HCT116 (cell line): ENCODE measurements around the gene USP48. TPM values are rescaled to one million over a fixed set of nuclear protein-coding genes. Genes with fewer than 3 reads are reported as not detected.

Source experiments
- ATAC-seq: fragments of 200-7000 bp; cut with Tn5 transposase; 2 replicates; pipeline ENCODE4 v1.9.1; 2020; ENCODE audit warnings: mild to moderate bottlenecking, moderate library complexity
- BruUV-seq: library from RNA; stranded (reverse); fragments of 400-500 nt; replicated peaks from 2 replicates; lab custom pipeline; 2021; lab: Mats Ljungman, UMichigan
- CTCF ChIA-PET: fragments of 300-600 bp; sonication (Branson Sonifier 250); formaldehyde crosslinking; loops from one replicate; lab custom pipeline; 2021; ENCODE audit warnings: antibody characterized with exemption; lab: Charles Lee
- POLR2A ChIA-PET: fragments of 300-600, 350-600 bp; sonication (Branson Sonifier 250); formaldehyde crosslinking; loops from one replicate; lab custom pipeline; 2021; ENCODE audit warnings: antibody characterized with exemption; lab: Charles Lee
- RAD21 ChIA-PET, 2 experiments: fragments of 300-600 bp; sonication (Branson Sonifier 250); formaldehyde crosslinking; loops; one replicate each; lab custom pipeline; 2023; ENCODE audit warnings: low total read pairs in 2 of 2; ENCODE audit not compliant: uncharacterized antibody in 2 of 2, unreplicated experiment in 2 of 2, low non-redundant PET in 1 of 2; lab: Charles Lee
- DNase-seq: peaks from one replicate; pipeline ENCODE4 v3.0.0-alpha.2; 2010; ENCODE audit warnings: low read depth, low spot score
- H2AFZ ChIP-seq: fragments of 200-600 bp; shearing (Covaris generic), sonication (generic); 2 replicates; pipeline ENCODE4 v1.6.1; 2017; ENCODE audit warnings: low read depth, mixed run types, mixed read lengths, antibody characterized with exemption, low read length; ENCODE audit not compliant: poor library complexity, severe bottlenecking
- H3K27ac ChIP-seq: 2 replicates; pipeline ENCODE4 v1.5.1; 2012; ENCODE audit warnings: low read depth, low read length
- H3K27me3 ChIP-seq: fragments of 200-600 bp; sonication (generic); 2 replicates; pipeline ENCODE4 v1.6.1; 2016; ENCODE audit warnings: mixed run types, low read length, mixed read lengths; ENCODE audit not compliant: insufficient read depth
- H3K36me3 ChIP-seq, 2 experiments: fragments of 200-500 bp in 1 of 2; fragments of 200-600 bp in 1 of 2; sonication (Bioruptor generic) in 1 of 2; sonication (generic) in 1 of 2; 2 replicates each; pipeline versions ENCODE4 v1.5.1 to v1.6.1; 2014 to 2016; ENCODE audit warnings: low read length in 2 of 2, inconsistent platforms in 1 of 2, mixed read lengths in 1 of 2, mixed run types in 1 of 2; ENCODE audit not compliant: insufficient read depth in 2 of 2, control insufficient read depth in 1 of 2
- H3K4me1 ChIP-seq, 2 experiments: fragments of 200-600 bp in 1 of 2; sonication (generic) in 1 of 2; 2 replicates each; pipeline versions ENCODE4 v1.5.1 to v1.6.1; 2012 to 2017; ENCODE audit warnings: low read length in 2 of 2, inconsistent platforms in 1 of 2, mild to moderate bottlenecking in 1 of 2, mixed read lengths in 1 of 2, mixed run types in 1 of 2, moderate library complexity in 1 of 2; ENCODE audit not compliant: insufficient read depth in 2 of 2, control insufficient read depth in 1 of 2
- H3K4me2 ChIP-seq: fragments of 200-600 bp; sonication (generic); 2 replicates; pipeline ENCODE4 v1.6.1; 2017; ENCODE audit warnings: mixed run types, low read length, mixed read lengths
- H3K4me3 ChIP-seq, 2 experiments: fragments of 200-600 bp in 1 of 2; sonication (generic) in 1 of 2; replicated peaks in 1 of 2; 2 replicates each; pipeline ENCODE4 v1.5.1; 2011 to 2016; ENCODE audit warnings: low read length in 2 of 2, control low read depth in 1 of 2, low read depth in 1 of 2, mild to moderate bottlenecking in 1 of 2, mixed read lengths in 1 of 2, mixed run types in 1 of 2
- H3K79me2 ChIP-seq: fragments of 200-600 bp; sonication (generic); 2 replicates; pipeline ENCODE4 v1.6.1; 2017; ENCODE audit warnings: mild to moderate bottlenecking, mixed run types, low read length, moderate library complexity, mixed read lengths; ENCODE audit not compliant: insufficient read depth
- H3K9ac ChIP-seq: fragments of 200-600 bp; sonication (generic); 2 replicates; pipeline ENCODE4 v1.6.1; 2016; ENCODE audit warnings: low read length, mixed read lengths
- H3K9me2 ChIP-seq: fragments of 200-600 bp; sonication (generic), shearing (Covaris generic); 2 replicates; pipeline ENCODE4 v1.6.1; 2017; ENCODE audit warnings: mixed run types, mild to moderate bottlenecking, moderate library complexity; ENCODE audit not compliant: insufficient read depth
- H3K9me3 ChIP-seq, 2 experiments: fragments of 200-500 bp in 1 of 2; fragments of 200-600 bp in 1 of 2; sonication (Bioruptor generic) in 1 of 2; sonication (generic) in 1 of 2; 2 replicates each; pipeline ENCODE4 v1.6.1; 2014 to 2017; ENCODE audit warnings: low read length in 2 of 2, mixed read lengths in 2 of 2, inconsistent platforms in 1 of 2, low read depth in 1 of 2, mild to moderate bottlenecking in 1 of 2, mixed run types in 1 of 2, moderate library complexity in 1 of 2; ENCODE audit not compliant: control insufficient read depth in 1 of 2, insufficient read depth in 1 of 2
- H4K20me1 ChIP-seq: fragments of 200-600 bp; sonication (generic), shearing (Covaris generic); 2 replicates; pipeline ENCODE4 v1.6.1; 2017; ENCODE audit warnings: mixed run types, mild to moderate bottlenecking, moderate library complexity; ENCODE audit not compliant: insufficient read depth
- CBX3 ChIP-seq: IDR thresholded peaks from 2 replicates; pipeline ENCODE4 v1.6.1; 2012; ENCODE audit warnings: low read depth
- CEBPB ChIP-seq: IDR thresholded peaks from 2 replicates; pipeline ENCODE4 v1.6.1; 2012; ENCODE audit warnings: low read depth
- ELF1 ChIP-seq: IDR thresholded peaks from 2 replicates; pipeline ENCODE4 v1.6.1; 2012; ENCODE audit warnings: low read depth, borderline replicate concordance
- EZH2 ChIP-seq: fragments of 200-600 bp; sonication (generic); IDR thresholded peaks from 2 replicates; pipeline ENCODE4 v1.6.1; 2017; ENCODE audit warnings: antibody characterized with exemption, mixed run types
- FOSL1 ChIP-seq: IDR thresholded peaks from 2 replicates; pipeline ENCODE4 v1.6.1; 2012; ENCODE audit warnings: low read depth
- JUND ChIP-seq: IDR thresholded peaks from 2 replicates; pipeline ENCODE4 v1.6.1; 2012
- POLR2A ChIP-seq: IDR thresholded peaks from 2 replicates; pipeline ENCODE4 v1.7.0; 2011; ENCODE audit warnings: borderline replicate concordance; ENCODE audit not compliant: insufficient read depth, insufficient read length; ENCODE audit errors: extremely low read depth
- POLR2AphosphoS5 ChIP-seq: IDR thresholded peaks from 2 replicates; pipeline ENCODE4 v1.6.1; 2011; ENCODE audit warnings: mild to moderate bottlenecking, low read depth, low read length, moderate library complexity
- RAD21 ChIP-seq: IDR thresholded peaks from 2 replicates; pipeline ENCODE4 v1.6.1; 2012; ENCODE audit warnings: low read depth, mild to moderate bottlenecking
- SIN3A ChIP-seq: IDR thresholded peaks from 2 replicates; pipeline ENCODE4 v1.6.1; 2012; ENCODE audit warnings: low read depth
- SP1 ChIP-seq: IDR thresholded peaks from 2 replicates; pipeline ENCODE4 v1.6.1; 2012; ENCODE audit warnings: low read depth
- SRF ChIP-seq: IDR thresholded peaks from 2 replicates; pipeline ENCODE4 v1.6.1; 2012; ENCODE audit warnings: low read depth
- TCF7L2 ChIP-seq: IDR thresholded peaks from 2 replicates; pipeline ENCODE4 v1.7.0; 2011; ENCODE audit warnings: borderline replicate concordance, inconsistent platforms; ENCODE audit not compliant: insufficient read depth, insufficient read length; ENCODE audit errors: extremely low read depth
- ZFX ChIP-seq: fragments of 450-650 bp; IDR thresholded peaks from 2 replicates; pipeline ENCODE4 v1.6.1; 2017
- intact Hi-C: fragments of 100-400 bp; cut with micrococcal nuclease; formaldehyde crosslinking; loops from 2 replicates; pipeline ENCODE4 v1.10.0; 2022
- total RNA-seq: library from RNA; stranded (reverse); gene quantifications from one replicate; pipeline ENCODE4 v1.2.1, GENCODE V29; 2021; ENCODE audit not compliant: unreplicated experiment
- TF ChIP-seq, protein P1 (sequence below): IDR thresholded peaks from 2 replicates; pipeline ENCODE4 v1.6.1; 2012
- TF ChIP-seq, protein P2 (sequence below): IDR thresholded peaks from 2 replicates; pipeline ENCODE4 v1.6.1; 2012

The USP48 gene
- total RNA-seq, 1 experiment from 2014 or later = 54.8 TPM

DNA sequence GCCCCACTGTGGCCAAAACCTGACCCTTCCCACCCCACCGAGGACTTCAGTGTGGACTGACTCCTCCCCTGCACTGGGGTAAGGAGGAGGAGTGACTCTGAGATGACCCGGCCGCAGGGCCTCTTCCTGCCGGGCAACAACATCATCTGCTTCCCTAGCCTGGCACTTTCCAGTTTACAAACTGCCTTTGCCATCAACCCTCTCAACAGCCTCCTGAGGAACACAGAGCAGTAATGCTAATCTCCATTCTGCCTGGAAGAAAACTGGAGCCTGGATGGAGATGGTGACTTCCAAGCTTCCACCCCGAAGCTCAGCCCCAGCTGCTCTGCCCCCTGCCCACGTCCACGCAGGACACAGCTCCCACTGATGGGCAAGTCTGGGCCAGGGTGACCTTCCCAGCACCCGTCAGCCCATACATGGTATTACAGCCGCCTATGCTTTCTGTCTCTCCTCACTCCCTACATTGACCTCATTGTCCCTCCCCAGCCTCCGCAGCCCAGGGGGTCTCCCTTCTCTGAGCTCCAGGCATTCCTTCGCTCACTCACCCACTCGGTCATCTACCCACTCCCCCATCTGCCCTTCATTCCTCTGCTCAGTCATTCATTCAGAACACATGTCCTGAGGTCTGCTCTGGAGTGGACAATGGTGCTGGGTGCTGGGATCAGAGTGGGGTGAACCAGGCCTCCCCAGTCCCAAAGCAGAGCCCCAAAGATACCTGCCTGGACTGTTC is 148.0 kb downstream of the USP48 start:
- Histone ChIP-seq H3K4me3 (no peak overlapping the region), H3K4me2 (no peak overlapping the region), H3K9me2 (no peaks in the 10 kb centered on the region), H3K4me1 (peaks cover 26 to 33% of the 10 kb centered on the region in 2 experiments), H3K9me3 (no peaks in the 10 kb centered on the region), H3K36me3 (no peaks in the 10 kb centered on the region), H4K20me1 (no peaks in the 10 kb centered on the region), H2AFZ (no peak overlapping the region), H3K9ac (no peak overlapping the region), H3K79me2 (no peaks in the 10 kb centered on the region), H3K27ac (no peak overlapping the region), H3K27me3 (no peaks in the 10 kb centered on the region)
- ATAC-seq (no peak), DNase-seq (no peak)
- ChIA-PET POLR2A (no interaction called here), CTCF (no interaction called here), RAD21 (no interaction called here)
- intact Hi-C loops = no loop called here
- BruUV-seq = no TSS peak
- no peak for TF ChIP-seq ELF1
- TF ChIP-seq RAD21 = no peak
- TF ChIP-seq SP1 = no peak
- no peak for TF ChIP-seq POLR2AphosphoS5
- no peak for TF ChIP-seq FOSL1
- TF ChIP-seq, protein P1, sequence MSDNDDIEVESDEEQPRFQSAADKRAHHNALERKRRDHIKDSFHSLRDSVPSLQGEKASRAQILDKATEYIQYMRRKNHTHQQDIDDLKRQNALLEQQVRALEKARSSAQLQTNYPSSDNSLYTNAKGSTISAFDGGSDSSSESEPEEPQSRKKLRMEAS = no peak
- no peak for TF ChIP-seq TCF7L2
- TF ChIP-seq SRF = no peak
- TF ChIP-seq ZFX = no peak
- TF ChIP-seq CBX3 = no peak
- no peak for TF ChIP-seq CEBPB
- no peak for TF ChIP-seq EZH2
- TF ChIP-seq, protein P2, sequence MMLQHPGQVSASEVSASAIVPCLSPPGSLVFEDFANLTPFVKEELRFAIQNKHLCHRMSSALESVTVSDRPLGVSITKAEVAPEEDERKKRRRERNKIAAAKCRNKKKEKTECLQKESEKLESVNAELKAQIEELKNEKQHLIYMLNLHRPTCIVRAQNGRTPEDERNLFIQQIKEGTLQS = no peak
- no peak for TF ChIP-seq POLR2A
- no peak for TF ChIP-seq SIN3A
- TF ChIP-seq JUND = no peak
